MM.1S (cell line): ENCODE data around the gene PARVA.

ENCODE experiments used
- EZH2 ChIP-seq: fragments of 300-600 bp; sonication (generic); optimal IDR thresholded peaks from 2 replicates; pipeline ENCODE3; 2017; ENCODE audit warnings: low read depth, mild to moderate bottlenecking, antibody characterized with exemption, low read length, mixed read lengths
- EZH2phosphoT487 ChIP-seq: fragments of 300-600 bp; sonication (generic); IDR thresholded peaks from 2 replicates; pipeline ENCODE4 v1.6.1; 2018; ENCODE audit warnings: antibody characterized with exemption, low read length
- TF ChIP-seq, protein P1 (sequence below): fragments of 300-600 bp; sonication (generic); IDR thresholded peaks from 2 replicates; pipeline ENCODE4 v1.5.1; 2016; ENCODE audit warnings: antibody characterized with exemption, low read length, mixed read lengths

DNA sequence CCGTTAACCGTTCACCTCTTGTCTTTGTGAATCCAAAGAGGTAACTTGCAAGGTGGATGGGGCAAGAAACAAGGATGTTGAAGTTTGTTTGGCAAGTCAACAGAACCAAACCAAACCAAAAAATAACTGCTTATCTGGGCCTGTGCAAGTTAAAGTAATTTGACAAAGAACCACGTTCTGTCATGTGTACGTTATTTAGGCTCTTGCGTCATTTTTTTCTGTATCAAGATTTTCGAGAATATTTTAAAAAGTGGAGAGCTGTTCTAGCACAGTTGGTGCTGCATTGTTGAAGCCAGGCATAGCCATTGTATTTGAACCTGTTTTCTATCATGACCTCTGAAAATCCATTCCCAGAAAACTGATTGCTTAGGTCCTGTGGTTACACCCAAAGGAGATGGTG, 55.1 kb downstream of the PARVA start:
- TF ChIP-seq, protein P1, sequence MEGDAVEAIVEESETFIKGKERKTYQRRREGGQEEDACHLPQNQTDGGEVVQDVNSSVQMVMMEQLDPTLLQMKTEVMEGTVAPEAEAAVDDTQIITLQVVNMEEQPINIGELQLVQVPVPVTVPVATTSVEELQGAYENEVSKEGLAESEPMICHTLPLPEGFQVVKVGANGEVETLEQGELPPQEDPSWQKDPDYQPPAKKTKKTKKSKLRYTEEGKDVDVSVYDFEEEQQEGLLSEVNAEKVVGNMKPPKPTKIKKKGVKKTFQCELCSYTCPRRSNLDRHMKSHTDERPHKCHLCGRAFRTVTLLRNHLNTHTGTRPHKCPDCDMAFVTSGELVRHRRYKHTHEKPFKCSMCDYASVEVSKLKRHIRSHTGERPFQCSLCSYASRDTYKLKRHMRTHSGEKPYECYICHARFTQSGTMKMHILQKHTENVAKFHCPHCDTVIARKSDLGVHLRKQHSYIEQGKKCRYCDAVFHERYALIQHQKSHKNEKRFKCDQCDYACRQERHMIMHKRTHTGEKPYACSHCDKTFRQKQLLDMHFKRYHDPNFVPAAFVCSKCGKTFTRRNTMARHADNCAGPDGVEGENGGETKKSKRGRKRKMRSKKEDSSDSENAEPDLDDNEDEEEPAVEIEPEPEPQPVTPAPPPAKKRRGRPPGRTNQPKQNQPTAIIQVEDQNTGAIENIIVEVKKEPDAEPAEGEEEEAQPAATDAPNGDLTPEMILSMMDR, result no peak
- TF ChIP-seq EZH2phosphoT487 (no peak), EZH2 (no peak)
